Parathyroid adenoma (tissue), 2 donors: ENCODE measurements around the gene CNP.

Experiments
- H2AFZ ChIP-seq: fragments of 300-600 bp; sonication (generic); one replicate; pipeline ENCODE4 v1.7.0; 2017; ENCODE audit warnings: antibody characterized with exemption, mild to moderate bottlenecking
- H3K27ac ChIP-seq: fragments of 300-600 bp; sonication (generic); one replicate; pipeline ENCODE4 v1.7.0; 2017
- H3K27me3 ChIP-seq: fragments of 300-600 bp; sonication (generic); one replicate; pipeline ENCODE4 v1.7.0; 2017; ENCODE audit warnings: low read length; ENCODE audit not compliant: control insufficient read depth, insufficient read depth
- H3K36me3 ChIP-seq: fragments of 300-600 bp; sonication (generic); one replicate; pipeline ENCODE4 v1.7.0; 2017; ENCODE audit warnings: low read length; ENCODE audit not compliant: control insufficient read depth, insufficient read depth
- H3K4me1 ChIP-seq: fragments of 300-600 bp; sonication (generic); one replicate; pipeline ENCODE4 v1.7.0; 2017; ENCODE audit warnings: control low read depth
- H3K4me2 ChIP-seq: fragments of 300-600 bp; sonication (generic); one replicate; pipeline ENCODE4 v1.7.0; 2017; ENCODE audit warnings: low read length
- H3K4me3 ChIP-seq: fragments of 300-600 bp; sonication (generic); one replicate; pipeline ENCODE4 v1.7.0; 2017; ENCODE audit warnings: low read depth, low read length
- H3K79me2 ChIP-seq: fragments of 300-600 bp; sonication (generic); one replicate; pipeline ENCODE4 v1.7.0; 2017; ENCODE audit warnings: control low read depth
- H3K9ac ChIP-seq: fragments of 300-600 bp; sonication (generic); one replicate; pipeline ENCODE4 v1.7.0; 2017; ENCODE audit warnings: mild to moderate bottlenecking
- H3K9me3 ChIP-seq: fragments of 300-600 bp; sonication (generic); one replicate; pipeline ENCODE4 v1.7.0; 2017; ENCODE audit warnings: low read length; ENCODE audit not compliant: control insufficient read depth
- TF ChIP-seq, protein P1 (sequence below): fragments of 300-600 bp; sonication (generic); IDR thresholded peaks from one replicate; pipeline ENCODE4 v1.7.0; 2017; ENCODE audit warnings: antibody characterized with exemption, mild to moderate bottlenecking
- donor health status: primary hyperparathyroidism.

CNP gene

DNA sequence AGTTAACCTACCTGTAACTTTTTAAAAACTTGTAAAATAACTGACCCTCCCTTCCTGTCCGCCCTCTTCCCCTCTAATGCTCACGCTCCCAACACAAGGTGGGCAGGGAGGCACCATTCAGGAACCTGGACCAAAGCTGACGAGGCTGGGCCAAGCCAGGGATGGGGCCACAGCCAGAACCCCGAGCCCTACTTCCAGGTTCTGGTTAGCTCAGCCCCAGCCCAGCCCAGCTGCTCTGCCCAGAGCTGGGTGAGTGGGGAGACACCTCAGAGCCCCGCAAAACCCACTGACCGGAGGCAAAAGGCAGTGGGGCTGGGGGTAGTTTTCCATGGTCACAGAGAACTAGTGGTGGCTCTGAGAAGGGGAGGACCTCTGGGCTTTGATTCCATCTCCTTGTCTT, 7.4 kb downstream of the CNP start:
- no peaks in the 10 kb centered on the region for H3K9me3 ChIP-seq

DNA sequence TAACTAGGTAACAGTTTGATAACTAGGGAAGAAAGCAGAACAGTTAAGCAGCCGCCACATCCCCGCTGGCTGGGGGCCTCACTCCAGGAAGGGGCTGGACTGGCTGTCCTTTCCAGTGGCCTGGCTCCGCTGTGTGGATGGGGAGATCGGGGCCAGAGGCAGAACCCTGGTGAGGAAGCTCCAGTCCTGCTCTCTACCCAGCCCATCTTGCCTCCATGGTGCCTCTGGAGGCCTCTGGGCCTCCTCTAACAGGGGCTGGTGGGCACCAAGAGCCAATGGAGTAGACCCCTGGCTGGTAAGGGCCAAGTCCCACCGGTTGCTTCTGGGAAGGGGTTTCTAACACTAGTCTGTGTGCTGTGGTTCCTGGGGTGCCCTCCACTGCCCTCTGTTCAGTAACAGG, 8.1 kb downstream of the CNP start:
- H3K9ac ChIP-seq = no peak overlapping the region
- H3K27ac ChIP-seq = no peak overlapping the region
- no peak overlapping the region for H3K4me2 ChIP-seq
- H3K79me2 ChIP-seq = no peaks in the 10 kb centered on the region
- no peaks in the 10 kb centered on the region for H3K9me3 ChIP-seq
- TF ChIP-seq, protein P1, sequence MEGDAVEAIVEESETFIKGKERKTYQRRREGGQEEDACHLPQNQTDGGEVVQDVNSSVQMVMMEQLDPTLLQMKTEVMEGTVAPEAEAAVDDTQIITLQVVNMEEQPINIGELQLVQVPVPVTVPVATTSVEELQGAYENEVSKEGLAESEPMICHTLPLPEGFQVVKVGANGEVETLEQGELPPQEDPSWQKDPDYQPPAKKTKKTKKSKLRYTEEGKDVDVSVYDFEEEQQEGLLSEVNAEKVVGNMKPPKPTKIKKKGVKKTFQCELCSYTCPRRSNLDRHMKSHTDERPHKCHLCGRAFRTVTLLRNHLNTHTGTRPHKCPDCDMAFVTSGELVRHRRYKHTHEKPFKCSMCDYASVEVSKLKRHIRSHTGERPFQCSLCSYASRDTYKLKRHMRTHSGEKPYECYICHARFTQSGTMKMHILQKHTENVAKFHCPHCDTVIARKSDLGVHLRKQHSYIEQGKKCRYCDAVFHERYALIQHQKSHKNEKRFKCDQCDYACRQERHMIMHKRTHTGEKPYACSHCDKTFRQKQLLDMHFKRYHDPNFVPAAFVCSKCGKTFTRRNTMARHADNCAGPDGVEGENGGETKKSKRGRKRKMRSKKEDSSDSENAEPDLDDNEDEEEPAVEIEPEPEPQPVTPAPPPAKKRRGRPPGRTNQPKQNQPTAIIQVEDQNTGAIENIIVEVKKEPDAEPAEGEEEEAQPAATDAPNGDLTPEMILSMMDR = no peak
- H3K27me3 ChIP-seq = no peaks in the 10 kb centered on the region
- no peak overlapping the region for H3K4me3 ChIP-seq
- no peaks in the 10 kb centered on the region for H3K36me3 ChIP-seq
- peaks cover 2% of the 10 kb centered on the region for H3K4me1 ChIP-seq
- no peak overlapping the region for H2AFZ ChIP-seq

More for the DNA sequence above, 7.4 kb downstream of the CNP start:
- H3K27me3 ChIP-seq = no peaks in the 10 kb centered on the region
- H3K27ac ChIP-seq = no peak overlapping the region
- no peak overlapping the region for H3K4me3 ChIP-seq
- peaks cover 2% of the 10 kb centered on the region for H3K4me1 ChIP-seq
- H3K79me2 ChIP-seq = no peaks in the 10 kb centered on the region
- no peak overlapping the region for H2AFZ ChIP-seq
- no peak overlapping the region for H3K4me2 ChIP-seq
- TF ChIP-seq, protein P1 = no peak
- H3K9ac ChIP-seq = no peak overlapping the region
- H3K36me3 ChIP-seq = no peaks in the 10 kb centered on the region

DNA sequence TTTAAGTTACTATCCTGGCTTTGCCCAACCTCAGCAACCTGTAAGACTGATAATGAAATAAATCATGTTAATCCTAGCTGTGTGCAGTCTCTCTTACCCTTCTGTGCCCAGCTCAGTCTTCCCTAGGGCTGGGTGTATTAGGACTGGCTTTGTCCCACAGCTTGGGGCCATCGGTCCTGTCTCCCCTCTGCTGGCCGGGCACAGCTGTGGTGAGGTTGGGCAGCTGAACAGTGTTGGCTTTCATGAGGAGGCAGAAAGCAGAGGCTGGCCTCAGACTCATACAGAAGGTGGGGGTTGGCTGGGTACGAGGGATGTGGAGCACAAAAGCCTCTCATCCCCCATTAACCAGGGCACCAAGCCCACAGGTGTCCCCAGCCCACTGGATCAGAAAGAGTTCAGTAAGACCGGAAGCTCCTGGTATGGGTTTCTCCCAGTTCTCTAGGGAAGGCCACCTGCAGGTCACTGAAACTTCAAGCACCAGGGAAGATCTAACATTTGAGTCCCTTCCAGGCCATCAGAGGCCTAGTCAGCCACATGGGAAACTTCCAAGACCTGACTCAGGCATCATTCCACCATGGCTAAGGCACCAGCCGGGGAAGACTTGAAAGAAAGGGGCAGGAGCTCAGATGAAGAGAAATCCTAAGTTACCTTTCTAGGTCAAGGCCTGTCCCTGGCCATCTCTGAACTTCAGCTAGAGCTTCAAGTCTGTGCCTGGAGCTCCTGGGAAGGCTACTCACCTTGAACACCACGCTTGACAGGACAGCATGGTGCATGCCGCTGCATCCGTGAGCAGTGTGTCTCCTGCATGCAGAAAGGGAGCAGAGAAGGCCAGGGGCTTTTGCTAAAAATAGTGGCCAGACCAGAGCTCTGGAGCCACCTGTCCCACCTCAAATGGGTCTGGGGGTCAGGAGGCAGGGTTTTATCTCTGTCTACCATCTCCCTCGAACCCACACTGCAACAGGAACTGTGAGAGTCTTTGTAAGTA, 8.8 kb downstream of the CNP start:
- TF ChIP-seq, protein P1 = no peak
- Histone ChIP-seq H3K4me2 (no peak overlapping the region), H3K9ac (no peak overlapping the region), H3K4me1 (peaks cover 2% of the 10 kb centered on the region), H2AFZ (no peak overlapping the region), H3K36me3 (no peaks in the 10 kb centered on the region), H3K9me3 (no peaks in the 10 kb centered on the region), H3K27ac (no peak overlapping the region), H3K79me2 (no peaks in the 10 kb centered on the region), H3K4me3 (no peak overlapping the region), H3K27me3 (no peaks in the 10 kb centered on the region)

DNA sequence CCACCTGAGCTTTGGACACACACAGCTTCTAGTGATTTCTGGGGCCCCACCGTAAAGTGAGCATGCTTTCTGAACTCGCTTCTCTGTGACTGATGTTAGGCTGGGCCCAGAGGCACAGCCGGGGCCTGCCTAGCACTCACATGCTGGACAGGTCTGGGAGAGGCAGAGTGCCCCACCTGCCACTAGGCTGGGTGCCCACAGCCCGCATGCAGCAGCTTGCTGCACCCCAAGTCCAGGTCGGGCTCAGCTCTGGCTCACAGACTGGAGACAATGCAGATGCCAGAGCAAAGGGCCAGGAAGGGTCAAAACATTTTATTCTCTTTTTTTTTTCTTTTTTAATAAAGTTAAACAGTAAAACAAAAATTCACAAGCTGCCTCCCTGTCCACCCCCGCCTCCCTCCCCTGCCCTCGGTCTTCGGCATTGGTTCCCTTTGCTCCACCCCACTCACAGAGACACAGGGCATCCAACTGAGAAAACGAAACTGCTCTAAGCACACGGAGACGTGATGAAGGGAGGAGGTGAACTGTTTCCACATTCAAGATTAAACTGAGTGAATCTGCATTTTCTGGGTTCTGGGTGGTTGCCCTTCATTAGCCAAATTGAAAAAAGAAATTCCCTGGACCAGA, 9.7 kb downstream of the CNP start:
- Histone ChIP-seq H3K27ac (no peak overlapping the region), H3K79me2 (no peaks in the 10 kb centered on the region), H3K36me3 (no peaks in the 10 kb centered on the region), H3K27me3 (no peaks in the 10 kb centered on the region), H3K4me3 (no peak overlapping the region), H3K4me2 (no peak overlapping the region), H3K9me3 (no peaks in the 10 kb centered on the region), H3K9ac (no peak overlapping the region), H2AFZ (no peak overlapping the region), H3K4me1 (no peaks in the 10 kb centered on the region)
- TF ChIP-seq, protein P1 = no peak
